Smooth muscle cell (in vitro differentiated cells): ENCODE results near the gene CERT1. TPM values are rescaled to one million over a fixed set of nuclear protein-coding genes. Genes with fewer than 3 reads are reported as not detected.

Experiments
- DNase-seq: peaks from one replicate; lab custom pipeline; 2025; ENCODE audit not compliant: unreplicated experiment; lab: John Stamatoyannopoulos, UW
- H2AFZ ChIP-seq: fragments of 200-600 bp; sonication (generic); 2 replicates; pipeline ENCODE4 v1.6.0; 2016; ENCODE audit warnings: antibody characterized with exemption, low read depth, mild to moderate bottlenecking
- H3F3A ChIP-seq: fragments of 200-600 bp; sonication (generic); 2 replicates; pipeline ENCODE4 v1.6.0; 2017; ENCODE audit warnings: antibody characterized with exemption, low read depth
- H3K27ac ChIP-seq: fragments of 200-600 bp; sonication (generic); 2 replicates; pipeline ENCODE4 v1.5.1; 2016; ENCODE audit warnings: low read depth, mild to moderate bottlenecking
- H3K27me3 ChIP-seq: fragments of 200-600 bp; sonication (generic); 2 replicates; pipeline ENCODE4 v1.6.1; 2016; ENCODE audit warnings: low read depth, mild to moderate bottlenecking
- H3K36me3 ChIP-seq: fragments of 200-600 bp; sonication (generic); 2 replicates; pipeline ENCODE4 v1.5.1; 2016; ENCODE audit warnings: low read depth
- H3K4me1 ChIP-seq: fragments of 200-600 bp; sonication (generic); 2 replicates; pipeline ENCODE4 v1.5.1; 2016; ENCODE audit warnings: low read depth
- H3K4me2 ChIP-seq: fragments of 200-600 bp; sonication (generic); 2 replicates; pipeline ENCODE4 v1.6.0; 2016; ENCODE audit warnings: mild to moderate bottlenecking
- H3K4me3 ChIP-seq: fragments of 200-600 bp; sonication (generic); 2 replicates; pipeline ENCODE4 v1.5.1; 2016; ENCODE audit warnings: mild to moderate bottlenecking
- H3K79me2 ChIP-seq: fragments of 200-600 bp; sonication (generic); 2 replicates; pipeline ENCODE4 v1.6.0; 2016; ENCODE audit warnings: low read depth, mild to moderate bottlenecking
- H3K9ac ChIP-seq: fragments of 200-600 bp; sonication (generic); 2 replicates; pipeline ENCODE4 v1.6.0; 2016; ENCODE audit warnings: low read depth
- H3K9me3 ChIP-seq: fragments of 200-600 bp; sonication (generic); replicated peaks from 2 replicates; pipeline ENCODE4 v1.5.1; 2016; ENCODE audit warnings: low read depth
- H4K20me1 ChIP-seq: fragments of 200-600 bp; sonication (generic); 2 replicates; pipeline ENCODE4 v1.6.0; 2016; ENCODE audit warnings: low read depth
- CTCF ChIP-seq: fragments of 200-600 bp; sonication (generic); IDR thresholded peaks from 2 replicates; pipeline ENCODE4 v1.5.1; 2017; ENCODE audit warnings: borderline replicate concordance, mild to moderate bottlenecking, antibody characterized with exemption; ENCODE audit not compliant: insufficient read depth, poor library complexity, severe bottlenecking
- WGBS: methylation state at CpG from one replicate; pipeline ENCODE4 v1.1.7; 2016; ENCODE audit warnings: low lambda C conversion rate; 5-methylcytosine and 5-hydroxymethylcytosine counted together
- polyA plus RNA-seq: library from polyadenylated mRNA; unstranded; fragments of >200 nt; fragmentation: Nextera tagmentation; extraction: Ambion mirVana; gene quantifications from 2 replicates; pipeline ENCODE4 v1.2.1, GENCODE V29; 2016
- total RNA-seq: library from RNA; depleted of rRNA; stranded (reverse); fragments of >200 nt; gene quantifications from 2 replicates; pipeline ENCODE4 v1.2.3, GENCODE V29; 2014

CERT1 gene
- total and polyA plus RNA-seq, 2 experiments from 2014 or later: 9.1 to 31.0 TPM

- no peak overlapping the region for H3K9ac ChIP-seq
- no peak for TF ChIP-seq CTCF
- H3K27ac ChIP-seq: no peak overlapping the region
- no peak overlapping the region for H2AFZ ChIP-seq
- H3K9me3 ChIP-seq: no peaks in the 10 kb centered on the region
- H3K79me2 ChIP-seq: peaks cover 25% of the 10 kb centered on the region
- H3K36me3 ChIP-seq: no peaks in the 10 kb centered on the region
- no peaks in the 10 kb centered on the region for H3F3A ChIP-seq
- no peak overlapping the region for H3K4me3 ChIP-seq
- H3K4me2 ChIP-seq: no peak overlapping the region
- 76% methylated on average over 1 of the region's 1 CpG for WGBS
- no peak for DNase-seq
- H3K27me3 ChIP-seq: no peaks in the 10 kb centered on the region
- peaks cover 53% of the 10 kb centered on the region for H4K20me1 ChIP-seq
- no peaks in the 10 kb centered on the region for H3K4me1 ChIP-seq
Observed at GRCh38 chr5:75461679-75462078, 49.8 kb downstream of the CERT1 start.

- H3K4me3 ChIP-seq: no peak overlapping the region
- TF ChIP-seq CTCF: no peak
- 87% methylated on average over 8 of the region's 8 CpGs for WGBS
- H3K4me1 ChIP-seq: no peaks in the 10 kb centered on the region
- peaks cover 25% of the 10 kb centered on the region for H3K79me2 ChIP-seq
- H3K27ac ChIP-seq: no peak overlapping the region
- no peaks in the 10 kb centered on the region for H3K27me3 ChIP-seq
- no peak overlapping the region for H2AFZ ChIP-seq
- H3F3A ChIP-seq: no peaks in the 10 kb centered on the region
- peaks cover 47% of the 10 kb centered on the region for H4K20me1 ChIP-seq
- no peak overlapping the region for H3K4me2 ChIP-seq
- H3K9me3 ChIP-seq: no peaks in the 10 kb centered on the region
- no peak overlapping the region for H3K9ac ChIP-seq
- H3K36me3 ChIP-seq: no peaks in the 10 kb centered on the region
- DNase-seq: no peak
Observed at GRCh38 chr5:75460942-75461610, 50.4 kb downstream of the CERT1 start.

DNA sequence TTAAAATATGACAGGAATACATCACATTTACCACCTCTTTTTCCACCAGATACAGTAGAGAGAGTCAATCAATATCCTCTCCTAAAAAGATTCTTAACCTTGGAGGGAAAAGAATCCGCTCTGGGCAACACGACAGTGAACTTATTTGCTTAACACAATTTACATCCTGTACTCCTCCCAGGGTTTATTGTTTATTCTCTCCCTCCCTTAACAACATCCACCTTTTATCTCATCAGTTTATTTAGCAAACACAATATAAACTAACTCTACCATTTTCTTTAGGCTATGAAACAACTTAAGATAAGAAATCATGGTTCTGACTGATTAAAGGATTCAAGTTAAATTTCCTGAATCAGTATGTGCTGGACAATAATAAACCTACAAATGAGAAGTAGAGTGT, 50.9 kb downstream of the CERT1 start:
- Histone ChIP-seq H3K79me2 (peaks cover 20% of the 10 kb centered on the region), H4K20me1 (peaks cover 41% of the 10 kb centered on the region), H3K9me3 (no peaks in the 10 kb centered on the region), H2AFZ (no peak overlapping the region), H3K4me3 (no peak overlapping the region), H3K36me3 (no peaks in the 10 kb centered on the region), H3F3A (no peaks in the 10 kb centered on the region), H3K4me2 (no peak overlapping the region), H3K27me3 (no peaks in the 10 kb centered on the region), H3K4me1 (no peaks in the 10 kb centered on the region), H3K9ac (no peak overlapping the region), H3K27ac (no peak overlapping the region)
- 84% methylated on average over 2 of the region's 2 CpGs for WGBS
- no peak for DNase-seq
- no peak for TF ChIP-seq CTCF

DNA sequence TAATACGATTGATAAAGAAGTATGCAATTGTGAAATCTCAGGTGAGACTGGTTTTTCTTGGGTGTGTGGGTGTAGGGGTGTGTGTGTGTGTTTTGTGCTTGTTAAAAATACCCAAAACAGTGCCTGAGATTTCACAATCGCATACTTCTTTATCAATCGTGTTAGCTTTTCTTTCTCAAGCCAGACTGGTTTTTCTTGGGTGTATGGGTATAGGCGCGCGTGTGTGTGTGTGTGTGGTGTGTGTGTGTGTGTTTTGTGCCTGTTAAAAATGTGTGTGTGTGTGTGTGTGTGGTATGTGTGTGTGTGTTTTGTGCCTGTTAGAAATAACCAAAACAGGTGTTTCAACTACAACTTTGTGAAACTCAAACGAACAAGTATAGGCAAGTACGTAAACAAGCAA, 53.7 kb downstream of the CERT1 start:
- H3K79me2 ChIP-seq: peaks cover 13% of the 10 kb centered on the region
- no peaks in the 10 kb centered on the region for H3K36me3 ChIP-seq
- H3F3A ChIP-seq: no peaks in the 10 kb centered on the region
- no peak for DNase-seq
- no peak for TF ChIP-seq CTCF
- H3K27ac ChIP-seq: no peak overlapping the region
- no peak overlapping the region for H3K4me2 ChIP-seq
- H3K9ac ChIP-seq: no peak overlapping the region
- H2AFZ ChIP-seq: no peak overlapping the region
- H3K27me3 ChIP-seq: no peaks in the 10 kb centered on the region
- no peaks in the 10 kb centered on the region for H3K4me1 ChIP-seq
- H3K4me3 ChIP-seq: no peak overlapping the region
- WGBS: 87% methylated on average over 8 of the region's 8 CpGs
- H3K9me3 ChIP-seq: no peaks in the 10 kb centered on the region
- peaks cover 28% of the 10 kb centered on the region for H4K20me1 ChIP-seq
